Esophagus (tissue), 2 donors: ENCODE measurements around the gene ERI2. TPM values are rescaled to one million over a fixed set of nuclear protein-coding genes. Genes with fewer than 3 reads are reported as not detected.

Source experiments
- H3K27ac ChIP-seq, 2 donors: one replicate each; pipeline ENCODE4 v1.5.1; 2013; ENCODE audit warnings: low read depth in 2 of 2, mild to moderate bottlenecking in 2 of 2, inconsistent platforms in 1 of 2, low read length in 1 of 2, moderate library complexity in 1 of 2
- H3K27me3 ChIP-seq, 2 donors: one replicate each; pipeline ENCODE4 v1.6.1; 2013; ENCODE audit warnings: low read length in 2 of 2, control low read depth in 1 of 2, mild to moderate bottlenecking in 1 of 2; ENCODE audit not compliant: insufficient read depth in 2 of 2, control insufficient read depth in 1 of 2
- H3K36me3 ChIP-seq, 2 donors: one replicate each; pipeline ENCODE4 v1.6.1; 2013; ENCODE audit warnings: low read length in 1 of 2; ENCODE audit not compliant: control insufficient read depth in 2 of 2, insufficient read depth in 2 of 2
- H3K4me1 ChIP-seq, 2 donors: one replicate each; pipeline ENCODE4 v1.6.1; 2013; ENCODE audit warnings: low read length in 1 of 2; ENCODE audit not compliant: control insufficient read depth in 2 of 2, insufficient read depth in 2 of 2
- H3K4me3 ChIP-seq, 2 donors: one replicate each; pipeline ENCODE4 v1.5.1; 2013; ENCODE audit warnings: low read length in 2 of 2, mild to moderate bottlenecking in 2 of 2, low read depth in 1 of 2, moderate library complexity in 1 of 2
- H3K9me3 ChIP-seq, 2 donors: one replicate each; pipeline ENCODE4 v1.6.1; 2013; ENCODE audit warnings: mild to moderate bottlenecking in 2 of 2, low read depth in 1 of 2, low read length in 1 of 2, moderate library complexity in 1 of 2; ENCODE audit not compliant: control insufficient read depth in 2 of 2, insufficient read depth in 1 of 2
- WGBS, 2 donors: extraction: QIAGEN DNeasy Blood & Tissue Kit; methylation state at CpG; one replicate each; pipeline ENCODE4 v1.1.7; 2013; 5-methylcytosine and 5-hydroxymethylcytosine counted together
- polyA plus RNA-seq, 2 donors: library from polyadenylated mRNA; stranded (reverse); fragments of 200-250 nt; gene quantifications; one replicate each; pipeline ENCODE4 v1.2.3, GENCODE V29; 2013
- donor health status: healthy with polysubstance abuse.
- donor health status: Bipolar disorder and iron deficiency.

The ERI2 gene
- polyA plus RNA-seq, 2 donors, result 7.7 to 8.0 TPM

- Histone ChIP-seq H3K4me1 (no peaks in the 10 kb centered on the region), H3K27ac (peak overlapping the region in 1 of 2 donors; percentile 21), H3K4me3 (no peak overlapping the region), H3K36me3 (no peaks in the 10 kb centered on the region), H3K9me3 (no peaks in the 10 kb centered on the region), H3K27me3 (no peaks in the 10 kb centered on the region)
- 67 to 80% methylated on average over 6 of the region's 6 CpGs for WGBS, 2 donors
These were observed 39.8 kb upstream of the ERI2 start for GRCh38 chr16:20846030-20846429.

DNA sequence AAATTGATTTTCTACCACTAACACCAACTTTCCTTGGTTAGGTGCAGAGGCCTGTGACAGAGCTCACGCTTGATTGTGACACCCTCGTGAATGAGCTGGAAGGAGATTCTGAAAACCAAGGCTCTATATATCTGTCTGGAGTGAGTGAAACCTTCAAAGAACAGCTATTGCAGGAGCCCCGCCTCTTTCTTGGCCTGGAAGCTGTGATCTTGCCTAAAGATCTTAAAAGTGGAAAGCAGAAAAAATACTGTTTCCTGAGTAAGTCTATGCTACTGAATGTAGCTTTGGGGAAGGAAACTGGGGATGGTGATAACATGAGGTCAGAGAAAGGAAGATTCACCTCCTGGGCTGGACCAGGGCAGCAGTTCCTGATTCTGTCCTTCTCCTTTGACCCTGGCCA lies 38.3 kb upstream of the ERI2 start:
- H3K27me3 ChIP-seq, result no peaks in the 10 kb centered on the region
- H3K4me1 ChIP-seq, result no peaks in the 10 kb centered on the region
- 49 to 56% methylated on average over 3 of the region's 3 CpGs for WGBS, 2 donors
- no peaks in the 10 kb centered on the region for H3K36me3 ChIP-seq
- no peak overlapping the region for H3K4me3 ChIP-seq
- no peaks in the 10 kb centered on the region for H3K9me3 ChIP-seq
- H3K27ac ChIP-seq, result no peak overlapping the region

DNA sequence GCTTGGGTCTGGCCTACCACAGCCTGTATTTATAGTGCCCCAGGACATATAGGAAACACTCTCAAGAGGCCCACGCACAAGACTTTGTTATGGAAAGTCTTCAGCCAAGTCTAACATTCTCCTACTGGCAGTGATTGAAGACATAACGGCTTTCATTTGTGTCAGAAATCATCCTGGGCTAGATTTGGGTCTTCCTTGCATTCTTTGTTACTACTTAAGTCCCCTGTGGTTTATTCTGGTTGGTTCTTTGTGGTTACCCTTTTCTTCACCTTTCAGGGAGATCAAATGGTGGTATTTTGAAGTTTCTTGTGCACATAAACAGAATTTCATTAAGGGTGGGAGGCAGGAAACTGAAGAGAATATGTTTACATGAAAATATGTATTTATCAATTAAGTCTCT lies 37.8 kb upstream of the ERI2 start:
- no peaks in the 10 kb centered on the region for H3K27me3 ChIP-seq
- H3K9me3 ChIP-seq, result no peaks in the 10 kb centered on the region
- no peaks in the 10 kb centered on the region for H3K36me3 ChIP-seq
- no peaks in the 10 kb centered on the region for H3K4me1 ChIP-seq
- WGBS, 2 donors, result 66 to 67% methylated on average over 2 of the region's 2 CpGs
- no peak overlapping the region for H3K4me3 ChIP-seq
- H3K27ac ChIP-seq, result no peak overlapping the region

GRCh38 chr16:20839504-20839903 lies 33.2 kb upstream of the ERI2 start:
- Histone ChIP-seq H3K9me3 (no peaks in the 10 kb centered on the region), H3K36me3 (no peaks in the 10 kb centered on the region), H3K4me1 (no peaks in the 10 kb centered on the region), H3K4me3 (no peak overlapping the region), H3K27ac (no peak overlapping the region), H3K27me3 (no peaks in the 10 kb centered on the region)
- 84 to 90% methylated on average over 2 of the region's 2 CpGs for WGBS, 2 donors

DNA sequence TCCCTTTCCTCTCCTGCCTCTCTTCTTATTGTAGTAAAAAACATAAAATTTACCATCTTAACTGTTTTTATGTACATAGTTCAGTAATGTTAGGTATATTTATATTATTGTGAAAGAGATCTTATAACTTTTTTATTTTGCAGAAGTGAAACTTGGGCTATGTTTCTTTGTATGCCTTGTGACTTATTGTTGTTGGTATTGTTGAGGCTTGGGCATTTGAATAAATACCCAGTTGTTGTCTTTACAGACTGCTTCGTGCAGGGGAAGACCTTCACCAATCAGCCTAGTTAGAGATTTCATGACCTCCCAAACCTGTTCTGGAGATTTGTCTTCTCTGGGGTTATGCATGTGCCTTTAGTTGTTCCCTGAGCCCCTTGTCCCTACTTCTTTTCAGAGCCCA lies 32.0 kb upstream of the ERI2 start:
- no peak overlapping the region for H3K4me3 ChIP-seq
- WGBS, 2 donors, result 75 to 78% methylated on average over 1 of the region's 1 CpG
- H3K4me1 ChIP-seq, result no peaks in the 10 kb centered on the region
- no peak overlapping the region for H3K27ac ChIP-seq
- no peaks in the 10 kb centered on the region for H3K9me3 ChIP-seq
- H3K36me3 ChIP-seq, result no peaks in the 10 kb centered on the region
- H3K27me3 ChIP-seq, result no peaks in the 10 kb centered on the region

DNA sequence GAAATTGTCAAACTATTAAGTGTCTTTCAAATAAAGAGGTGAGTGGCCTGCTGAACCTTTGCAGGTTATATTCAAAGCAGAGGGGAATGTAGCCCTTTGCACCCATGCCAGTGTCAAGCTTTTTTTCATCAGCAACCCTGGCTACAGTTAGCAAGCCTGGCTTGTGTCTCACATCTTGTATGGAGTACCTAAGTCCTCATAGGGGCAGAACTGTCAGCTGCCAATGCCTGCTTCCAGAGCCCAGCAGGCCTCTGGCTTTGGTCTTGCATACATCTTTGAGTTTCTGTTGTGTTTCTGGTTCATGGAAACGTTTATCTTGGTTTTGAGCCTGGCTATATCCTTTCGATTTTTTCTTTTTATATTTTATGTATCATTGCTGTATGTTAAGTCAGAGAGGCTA lies 26.8 kb upstream of the ERI2 start:
- 82 to 83% methylated on average over 2 of the region's 2 CpGs for WGBS, 2 donors
- H3K27ac ChIP-seq, result no peak overlapping the region

GRCh38 chr16:20830372-20830771 lies 24.1 kb upstream of the ERI2 start:
- H3K36me3 ChIP-seq, result no peaks in the 10 kb centered on the region
- no peaks in the 10 kb centered on the region for H3K27me3 ChIP-seq
- WGBS, 2 donors, result 81 to 88% methylated on average over 1 of the region's 1 CpG
- no peaks in the 10 kb centered on the region for H3K9me3 ChIP-seq
- no peaks in the 10 kb centered on the region for H3K4me1 ChIP-seq
- no peak overlapping the region for H3K4me3 ChIP-seq
- H3K27ac ChIP-seq, result no peak overlapping the region

More for the DNA sequence above, 26.8 kb upstream of the ERI2 start:
- no peaks in the 10 kb centered on the region for H3K4me1 ChIP-seq
- H3K27me3 ChIP-seq, result no peaks in the 10 kb centered on the region
- H3K9me3 ChIP-seq, result no peaks in the 10 kb centered on the region
- no peaks in the 10 kb centered on the region for H3K36me3 ChIP-seq
- no peak overlapping the region for H3K4me3 ChIP-seq

- Histone ChIP-seq H3K27ac (no peak overlapping the region), H3K4me1 (no peaks in the 10 kb centered on the region), H3K36me3 (no peaks in the 10 kb centered on the region), H3K9me3 (no peaks in the 10 kb centered on the region), H3K27me3 (no peaks in the 10 kb centered on the region), H3K4me3 (no peak overlapping the region)
- 78 to 91% methylated on average over 1 of the region's 1 CpG for WGBS, 2 donors
These were observed 23.3 kb upstream of the ERI2 start for GRCh38 chr16:20829536-20829935.

DNA sequence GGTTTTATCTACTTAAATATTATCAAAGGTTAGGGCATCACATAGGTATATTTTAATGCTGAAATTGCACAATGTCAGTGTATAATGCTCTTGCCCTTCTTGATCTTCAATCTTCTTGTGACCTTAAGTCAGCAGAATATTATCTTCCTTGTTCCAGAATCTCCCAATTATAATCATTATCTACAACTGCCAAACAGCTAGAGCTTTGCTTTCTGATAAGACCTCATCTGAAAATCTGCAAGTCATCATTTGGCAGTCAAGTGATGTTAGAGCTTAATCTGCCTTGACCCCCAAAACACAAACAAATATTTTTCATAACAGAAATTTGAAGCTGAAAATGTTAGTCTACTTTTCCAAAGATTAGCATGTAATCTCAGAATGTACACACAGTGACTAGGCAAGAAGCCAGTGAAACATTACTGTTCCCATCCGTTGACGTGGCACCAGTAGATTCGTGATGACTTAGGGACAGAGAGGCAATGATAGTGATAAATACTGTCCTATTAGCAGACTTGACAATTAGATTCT lies 19.8 kb upstream of the ERI2 start:
- Histone ChIP-seq H3K4me3 (no peak overlapping the region), H3K36me3 (no peaks in the 10 kb centered on the region), H3K4me1 (no peaks in the 10 kb centered on the region), H3K9me3 (no peaks in the 10 kb centered on the region), H3K27me3 (no peaks in the 10 kb centered on the region), H3K27ac (no peak overlapping the region)
- WGBS, 2 donors, result 58 to 68% methylated on average over 3 of the region's 3 CpGs

DNA sequence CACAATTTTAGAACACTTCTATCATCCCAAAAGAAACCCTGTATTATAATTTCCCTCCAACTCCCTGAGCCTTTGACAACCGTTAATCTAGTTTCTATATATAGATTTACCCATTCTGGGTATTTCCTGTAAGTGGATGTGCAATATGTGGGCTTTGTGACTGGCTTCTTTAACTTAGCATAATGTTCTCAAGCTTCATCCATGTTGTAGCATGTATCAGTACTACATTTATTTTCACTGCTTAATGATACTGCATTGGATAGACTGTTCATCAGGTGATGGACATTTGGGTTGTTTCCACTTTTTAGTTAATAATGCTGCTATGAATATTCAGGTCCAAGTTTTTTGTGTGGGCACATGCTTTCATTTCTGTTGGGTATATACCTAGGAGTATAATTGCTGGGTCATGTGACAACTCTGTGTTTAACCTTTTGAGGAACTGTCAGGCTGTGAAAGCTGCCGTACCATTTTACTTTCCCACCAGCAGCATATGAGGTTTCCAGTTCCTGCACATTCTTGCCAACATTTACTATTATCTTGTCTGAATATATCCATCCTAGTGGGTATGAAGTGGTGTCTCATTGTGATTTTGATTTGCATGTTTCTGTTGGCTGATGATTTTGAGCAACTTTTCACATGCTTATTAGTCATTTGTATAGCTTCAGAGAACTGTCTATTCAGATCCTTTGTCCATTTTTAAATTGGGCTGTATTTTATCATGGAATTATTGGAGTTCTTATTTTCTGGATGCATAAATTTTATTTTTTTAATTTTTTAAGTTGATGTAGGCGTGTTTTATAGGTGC lies 16.5 kb upstream of the ERI2 start:
- WGBS, 2 donors, result 84 to 88% methylated on average over 3 of the region's 3 CpGs

More for the DNA sequence above, 16.5 kb upstream of the ERI2 start:
- Histone ChIP-seq H3K4me3 (no peak overlapping the region), H3K27ac (no peak overlapping the region), H3K4me1 (no peaks in the 10 kb centered on the region), H3K36me3 (no peaks in the 10 kb centered on the region), H3K27me3 (no peaks in the 10 kb centered on the region), H3K9me3 (no peaks in the 10 kb centered on the region)
